Endothelial cell of umbilical vein (primary cell): ENCODE data around the gene LUZP2. TPM values are rescaled to one million over a fixed set of nuclear protein-coding genes. Genes with fewer than 3 reads are reported as not detected.

Experiments used
- BruUV-seq: library from RNA; stranded (reverse); fragments of 400-500 nt; replicated peaks from 2 replicates; lab custom pipeline; 2021; lab: Mats Ljungman, UMichigan
- CTCF ChIA-PET: fragments of 300-600, 350-600 bp; sonication (Branson Sonifier 250); formaldehyde crosslinking; loops from one replicate; lab custom pipeline; 2021; ENCODE audit warnings: antibody characterized with exemption, inconsistent platforms; lab: Charles Lee
- POLR2A ChIA-PET: fragments of 300-600, 350-600 bp; sonication (Branson Sonifier 250); formaldehyde crosslinking; loops from one replicate; lab custom pipeline; 2021; ENCODE audit warnings: antibody characterized with exemption, inconsistent platforms; lab: Charles Lee
- DNase-seq: peaks from one replicate; pipeline ENCODE4 v3.0.0-alpha.2; 2011; ENCODE audit warnings: low read depth, low spot score
- FAIRE-seq: peaks from 2 replicates; lab custom pipeline; 2011; peaks lifted over from hg19 to GRCh38; lab: Jason Lieb, UNC
- H2AFZ ChIP-seq: 2 replicates; pipeline ENCODE4 v1.6.0; 2012; ENCODE audit warnings: low read depth, low read length, control low read depth, inconsistent platforms
- H3K27ac ChIP-seq: 2 replicates; pipeline ENCODE4 v1.5.1; 2011; ENCODE audit warnings: low read depth, mild to moderate bottlenecking, control low read depth, low read length, moderate library complexity; ENCODE audit not compliant: insufficient read depth
- H3K27me3 ChIP-seq, 2 experiments: 2 replicates each; pipeline versions ENCODE4 v1.6.0 to v1.6.1; 2011; ENCODE audit warnings: low read length in 2 of 2, mixed read lengths in 1 of 2; ENCODE audit not compliant: control insufficient read depth in 2 of 2, insufficient read depth in 2 of 2
- H3K36me3 ChIP-seq, 2 experiments: 2 replicates in 1 of 2; 3 replicates in 1 of 2; pipeline ENCODE4 v1.5.1; 2011; ENCODE audit warnings: low read length in 2 of 2, mild to moderate bottlenecking in 1 of 2, moderate library complexity in 1 of 2; ENCODE audit not compliant: control insufficient read depth in 2 of 2, insufficient read depth in 2 of 2; ENCODE audit errors: extremely low read depth in 1 of 2
- H3K4me1 ChIP-seq: 3 replicates; pipeline ENCODE4 v1.5.1; 2011; ENCODE audit warnings: mild to moderate bottlenecking, low read length; ENCODE audit not compliant: control insufficient read depth, insufficient read depth; ENCODE audit errors: extremely low read depth
- H3K4me2 ChIP-seq: 2 replicates; pipeline ENCODE4 v1.6.1; 2011; ENCODE audit warnings: low read length, control low read depth, mixed read lengths; ENCODE audit not compliant: insufficient read depth
- H3K4me3 ChIP-seq, 3 experiments: fragments of 200-600 bp in 1 of 3; sonication (generic), shearing (Covaris generic) in 1 of 3; replicated peaks in 1 of 3; 2 replicates each; pipeline ENCODE4 v1.5.1; 2011 to 2016; ENCODE audit warnings: control low read depth in 3 of 3, low read length in 3 of 3, mild to moderate bottlenecking in 2 of 3, inconsistent platforms in 1 of 3, low read depth in 1 of 3, moderate library complexity in 1 of 3; ENCODE audit not compliant: insufficient read depth in 1 of 3
- H3K79me2 ChIP-seq: 2 replicates; pipeline ENCODE4 v1.6.0; 2012; ENCODE audit warnings: low read length, inconsistent platforms; ENCODE audit not compliant: control insufficient read depth, insufficient read depth
- H3K9ac ChIP-seq: replicated peaks from 2 replicates; pipeline ENCODE3; 2011; ENCODE audit warnings: low read length, control low read depth; ENCODE audit not compliant: insufficient read depth; ENCODE audit errors: extremely low read depth
- H3K9me1 ChIP-seq: replicated peaks from 3 replicates; pipeline ENCODE4 v1.6.0; 2011; ENCODE audit warnings: mild to moderate bottlenecking, low read length; ENCODE audit not compliant: control insufficient read depth, insufficient read depth; ENCODE audit errors: extremely low read depth
- H3K9me3 ChIP-seq: replicated peaks from 2 replicates; pipeline ENCODE4 v1.5.1; 2012; ENCODE audit warnings: low read length, inconsistent platforms; ENCODE audit not compliant: control insufficient read depth, insufficient read depth
- H4K20me1 ChIP-seq: replicated peaks from 2 replicates; pipeline ENCODE3; 2011; ENCODE audit warnings: mild to moderate bottlenecking, low read length; ENCODE audit not compliant: control insufficient read depth, insufficient read depth; ENCODE audit errors: extremely low read depth
- CTCF ChIP-seq, 2 donors: IDR thresholded peaks; 1 replicate in 1 of 2; 2 replicates in 1 of 2; pipeline ENCODE4 v1.5.1; 2011; ENCODE audit warnings: low read length in 2 of 2, mild to moderate bottlenecking in 2 of 2, moderate library complexity in 2 of 2, control low read depth in 1 of 2, inconsistent platforms in 1 of 2, low read depth in 1 of 2; ENCODE audit not compliant: insufficient read depth in 1 of 2; ENCODE audit errors: extremely low read depth in 1 of 2
- EZH2 ChIP-seq: IDR thresholded peaks from 2 replicates; pipeline ENCODE4 v1.6.1; 2012; ENCODE audit warnings: borderline replicate concordance, low read depth, mild to moderate bottlenecking, moderate library complexity, low read length, inconsistent platforms; ENCODE audit not compliant: severe bottlenecking
- FOS ChIP-seq: IDR thresholded peaks from 2 replicates; pipeline ENCODE4 v1.6.1; 2011; ENCODE audit warnings: mild to moderate bottlenecking, low read length, moderate library complexity, borderline replicate concordance; ENCODE audit not compliant: insufficient read depth
- GATA2 ChIP-seq: IDR thresholded peaks from 2 replicates; pipeline ENCODE4 v1.7.0; 2011; ENCODE audit warnings: low read depth, mild to moderate bottlenecking, moderate library complexity, mixed read lengths, low read length; ENCODE audit not compliant: insufficient read length, insufficient read depth
- JUN ChIP-seq: IDR thresholded peaks from 2 replicates; pipeline ENCODE4 v1.6.1; 2011; ENCODE audit warnings: borderline replicate concordance, low read depth; ENCODE audit not compliant: insufficient read length, insufficient read depth
- MAX ChIP-seq: IDR thresholded peaks from 2 replicates; pipeline ENCODE4 v1.6.1; 2011; ENCODE audit not compliant: insufficient read depth, insufficient read length
- MYC ChIP-seq: IDR thresholded peaks from one replicate; pipeline ENCODE4 v1.6.1; 2011; ENCODE audit warnings: mild to moderate bottlenecking, low read depth, low read length
- POLR2A ChIP-seq: IDR thresholded peaks from 2 replicates; pipeline ENCODE4 v1.6.1; 2012; ENCODE audit warnings: low read depth, mild to moderate bottlenecking, control low read depth, low read length
- POLR2AphosphoS5 ChIP-seq: IDR thresholded peaks from 2 replicates; pipeline ENCODE4 v1.6.1; 2012; ENCODE audit warnings: low read depth, mild to moderate bottlenecking, control low read depth, low read length, moderate library complexity; ENCODE audit not compliant: insufficient read depth
- dilution Hi-C: fragments of 300-500 bp; cut with MboI; formaldehyde crosslinking; loops from one replicate; pipeline ENCODE4 v1.15.0; 2019; ENCODE audit warnings: low sequenced_read_pairs; ENCODE audit not compliant: extremely low pct_ligation_motif_present
- intact Hi-C: fragments of 100-400 bp; cut with micrococcal nuclease; formaldehyde crosslinking; loops from one replicate; pipeline ENCODE4 v1.10.0; 2022
- polyA plus RNA-seq, 4 experiments: library from polyadenylated mRNA; depleted of rRNA in 3 of 4; stranded (reverse) in 3 of 4; unstranded in 1 of 4; fragments of >200 nt; gene quantifications; 2 replicates each; pipeline versions ENCODE4 v1.2.1 to v1.2.3, GENCODE V29; 2011 to 2012; ENCODE audit warnings: missing spikeins in 1 of 4
- total RNA-seq: library from RNA; stranded (reverse); gene quantifications from 2 replicates; pipeline ENCODE4 v1.2.3, GENCODE V29; 2021

LUZP2 gene
- total and polyA plus RNA-seq, 2 donors (not counting 3 experiments of a cell fraction or from before 2014, with no cell fraction given): 0.07 TPM; not detected in 1

GRCh38 chr11:24615451-24616160 is 118.8 kb downstream of the LUZP2 start:
- intact Hi-C loops: no loop called here
- no peaks in the 10 kb centered on the region for H3K36me3 ChIP-seq
- H3K9me1 ChIP-seq: no peaks in the 10 kb centered on the region
- H3K4me2 ChIP-seq: no peak overlapping the region
- POLR2A ChIA-PET: no interaction called here
- no peaks in the 10 kb centered on the region for H3K79me2 ChIP-seq
- no peak overlapping the region for H2AFZ ChIP-seq
- H3K27me3 ChIP-seq: no peaks in the 10 kb centered on the region
- H3K9ac ChIP-seq: no peak overlapping the region
- no peaks in the 10 kb centered on the region for H3K9me3 ChIP-seq
- BruUV-seq: no TSS peak
- no peak for DNase-seq
- TF ChIP-seq MAX (no peak), GATA2 (no peak), MYC (no peak), CTCF (IDR thresholded peaks at IDR 0.05; ENCODE audit: extremely low read depth in 1 of 2, insufficient read depth in 1 of 2, low read depth in 1 of 2, low read length in 2 of 2) (no peak), POLR2A (no peak), FOS (no peak), POLR2AphosphoS5 (no peak), EZH2 (no peak), JUN (no peak)
- no peak overlapping the region for H3K27ac ChIP-seq
- dilution Hi-C loops: no loop called here
- no peak overlapping the region for H3K4me3 ChIP-seq
- no peak for FAIRE-seq
- H3K4me1 ChIP-seq: no peaks in the 10 kb centered on the region
- no peaks in the 10 kb centered on the region for H4K20me1 ChIP-seq
- CTCF ChIA-PET: interaction anchor here (1.4 to 3.6 kb wide), 2 partner anchors 11 to 20 kb away, joined by 4 to 14 read pairs; no protein-coding TSS in a partner anchor
